Measurements from ENCODE around the gene KIF26B.

DNA sequence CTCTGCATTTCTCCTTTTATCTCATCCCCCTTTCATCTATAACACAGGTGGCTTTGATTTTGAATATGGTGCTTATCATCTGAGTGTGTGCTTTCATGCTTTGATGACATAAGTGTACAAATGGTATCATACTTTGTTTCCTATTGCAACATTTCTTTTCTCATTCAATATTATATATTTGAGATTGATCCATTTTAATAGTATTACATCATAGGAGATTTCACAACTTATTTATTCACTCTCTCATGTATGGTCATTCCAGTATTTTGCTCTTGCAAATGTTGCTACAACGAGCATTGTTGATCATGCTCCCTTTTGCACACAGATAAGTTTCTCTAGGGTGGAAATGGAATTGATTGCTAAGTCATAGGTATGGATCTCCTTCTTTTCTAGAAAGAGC is 302.8 kb downstream of the KIF26B start:
- TF ChIP-seq, protein P1, sequence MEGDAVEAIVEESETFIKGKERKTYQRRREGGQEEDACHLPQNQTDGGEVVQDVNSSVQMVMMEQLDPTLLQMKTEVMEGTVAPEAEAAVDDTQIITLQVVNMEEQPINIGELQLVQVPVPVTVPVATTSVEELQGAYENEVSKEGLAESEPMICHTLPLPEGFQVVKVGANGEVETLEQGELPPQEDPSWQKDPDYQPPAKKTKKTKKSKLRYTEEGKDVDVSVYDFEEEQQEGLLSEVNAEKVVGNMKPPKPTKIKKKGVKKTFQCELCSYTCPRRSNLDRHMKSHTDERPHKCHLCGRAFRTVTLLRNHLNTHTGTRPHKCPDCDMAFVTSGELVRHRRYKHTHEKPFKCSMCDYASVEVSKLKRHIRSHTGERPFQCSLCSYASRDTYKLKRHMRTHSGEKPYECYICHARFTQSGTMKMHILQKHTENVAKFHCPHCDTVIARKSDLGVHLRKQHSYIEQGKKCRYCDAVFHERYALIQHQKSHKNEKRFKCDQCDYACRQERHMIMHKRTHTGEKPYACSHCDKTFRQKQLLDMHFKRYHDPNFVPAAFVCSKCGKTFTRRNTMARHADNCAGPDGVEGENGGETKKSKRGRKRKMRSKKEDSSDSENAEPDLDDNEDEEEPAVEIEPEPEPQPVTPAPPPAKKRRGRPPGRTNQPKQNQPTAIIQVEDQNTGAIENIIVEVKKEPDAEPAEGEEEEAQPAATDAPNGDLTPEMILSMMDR (IDR thresholded peaks at IDR 0.05), result no peak
- TF ChIP-seq EP300 (IDR thresholded peaks at IDR 0.05) (no peak), JUN (IDR thresholded peaks at IDR 0.05) (no peak), NPAS2 (CRISPR knock-in tag; IDR thresholded peaks at IDR 0.05; ENCODE audit: borderline replicate concordance) (no peak), GATA3 (IDR thresholded peaks at IDR 0.05; ENCODE audit: borderline replicate concordance) (no peak)

All from A549 (cell line).